ENCODE measurements around the gene MINDY4.

MINDY4 gene

GRCh38 chr7:30851651-30852307 lies 80.6 kb downstream of the MINDY4 start:
- Mint-ChIP-seq H3K4me3 (no peak overlapping the region), H3K9me3 (ENCODE audit: low read depth) (no peaks in the 10 kb centered on the region), H3K27me3 (no peaks in the 10 kb centered on the region), H3K27ac (no peak overlapping the region), H3K36me3 (no peaks in the 10 kb centered on the region), H3K4me1 (ENCODE audit: low read depth) (no peaks in the 10 kb centered on the region)

- Mint-ChIP-seq H3K4me3 (no peak overlapping the region), H3K27ac (no peak overlapping the region), H3K27me3 (no peaks in the 10 kb centered on the region), H3K4me1 (ENCODE audit: low read depth) (no peaks in the 10 kb centered on the region), H3K9me3 (ENCODE audit: low read depth) (no peaks in the 10 kb centered on the region), H3K36me3 (no peaks in the 10 kb centered on the region)
Measured at GRCh38 chr7:30852308-30852684, 81.1 kb downstream of the MINDY4 start.

GRCh38 chr7:30852744-30853288 lies 81.6 kb downstream of the MINDY4 start:
- Mint-ChIP-seq H3K4me3 (no peak overlapping the region), H3K36me3 (no peaks in the 10 kb centered on the region), H3K27me3 (no peaks in the 10 kb centered on the region), H3K4me1 (ENCODE audit: low read depth) (no peaks in the 10 kb centered on the region), H3K9me3 (ENCODE audit: low read depth) (no peaks in the 10 kb centered on the region), H3K27ac (no peak overlapping the region)

DNA sequence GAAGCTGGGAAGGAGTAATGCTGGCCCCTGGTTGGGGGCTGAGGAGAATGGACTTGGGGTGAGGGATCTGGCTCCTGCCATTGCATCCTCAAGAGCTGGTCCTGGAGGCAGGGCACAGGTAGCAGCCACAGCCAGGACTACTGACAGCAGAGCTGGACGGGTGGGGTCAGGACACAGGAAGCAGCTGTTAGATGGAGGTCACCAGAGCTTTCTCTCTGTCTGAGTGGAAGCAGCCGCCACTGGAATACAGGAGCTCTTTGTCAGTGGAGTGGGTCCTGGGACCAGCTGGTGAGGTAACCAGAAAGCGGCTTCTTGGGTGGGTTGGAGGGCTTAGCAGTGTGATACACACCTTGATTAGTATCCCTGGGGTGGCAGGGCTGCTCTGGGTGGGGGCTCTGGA lies 82.4 kb downstream of the MINDY4 start:
- peaks cover 4% of the 10 kb centered on the region for H3K36me3 Mint-ChIP-seq
- no peaks in the 10 kb centered on the region for H3K9me3 Mint-ChIP-seq (ENCODE audit: low read depth)
- H3K4me1 Mint-ChIP-seq (ENCODE audit: low read depth): no peaks in the 10 kb centered on the region
- H3K27ac Mint-ChIP-seq: no peak overlapping the region
- no peak overlapping the region for H3K4me3 Mint-ChIP-seq
- no peaks in the 10 kb centered on the region for H3K27me3 Mint-ChIP-seq

GRCh38 chr7:30855936-30856335 lies 84.7 kb downstream of the MINDY4 start:
- Mint-ChIP-seq H3K27me3 (no peaks in the 10 kb centered on the region), H3K9me3 (ENCODE audit: low read depth) (no peaks in the 10 kb centered on the region), H3K4me1 (ENCODE audit: low read depth) (no peaks in the 10 kb centered on the region), H3K4me3 (no peak overlapping the region), H3K27ac (no peak overlapping the region), H3K36me3 (peaks cover 4% of the 10 kb centered on the region)

DNA sequence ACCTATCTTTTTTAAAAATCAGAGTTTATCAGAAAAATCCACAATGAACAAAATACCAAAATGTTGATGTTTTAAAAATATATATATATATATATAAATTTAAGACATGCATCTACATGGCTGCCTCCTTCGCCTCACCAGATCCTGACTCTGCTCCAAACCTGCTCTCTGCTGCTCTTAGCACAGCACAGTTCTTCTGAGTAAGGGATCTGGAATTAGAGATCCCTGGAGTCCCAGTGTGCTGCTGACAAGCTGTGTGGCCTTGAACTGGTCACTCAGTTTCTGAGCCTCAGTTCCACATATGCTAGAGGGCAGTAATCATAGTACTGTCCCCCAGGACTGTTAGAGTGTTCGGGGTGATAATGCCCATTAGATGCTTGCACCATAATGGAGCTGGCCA lies 87.4 kb downstream of the MINDY4 start:
- Mint-ChIP-seq H3K4me1 (ENCODE audit: low read depth) (no peaks in the 10 kb centered on the region), H3K27ac (no peak overlapping the region), H3K36me3 (peaks cover 4% of the 10 kb centered on the region), H3K9me3 (ENCODE audit: low read depth) (no peaks in the 10 kb centered on the region), H3K27me3 (no peaks in the 10 kb centered on the region), H3K4me3 (no peak overlapping the region)

DNA sequence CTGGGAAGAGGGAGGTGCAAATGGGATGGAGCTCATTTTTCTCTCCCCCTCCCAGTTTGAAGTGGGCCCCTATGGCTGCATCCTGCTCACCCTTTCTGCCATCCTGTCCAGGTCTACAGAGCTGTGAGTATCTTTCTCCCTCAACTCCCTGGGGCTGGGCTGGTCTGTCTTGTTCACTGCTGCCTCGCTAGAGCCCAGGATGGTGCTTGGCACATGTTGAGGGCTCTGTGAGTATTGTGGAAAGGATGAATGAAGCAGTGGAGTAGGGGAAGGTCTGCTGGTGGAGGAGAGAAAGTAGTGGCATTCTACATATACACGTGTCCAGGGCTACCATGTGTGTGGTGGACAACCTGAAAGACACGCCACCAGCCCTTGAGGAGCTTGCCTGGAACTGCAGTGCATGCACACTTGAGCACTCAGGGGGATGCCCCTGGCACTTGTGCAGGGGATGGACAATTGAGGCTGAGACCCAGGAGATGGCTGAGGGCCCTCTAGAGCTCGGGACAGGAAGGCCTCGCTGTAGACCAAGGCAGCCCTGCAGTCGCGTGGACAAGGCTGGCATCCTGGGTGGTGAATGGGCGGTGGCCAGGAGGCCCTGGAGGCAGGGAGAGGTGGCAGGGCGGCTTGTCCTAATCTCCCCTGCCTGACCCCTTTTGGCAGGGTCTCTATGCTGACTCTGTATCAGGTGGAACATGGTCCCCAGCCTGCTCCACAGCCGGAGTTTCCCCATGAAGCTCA lies 88.2 kb downstream of the MINDY4 start:
- peaks cover 4% of the 10 kb centered on the region for H3K36me3 Mint-ChIP-seq
- no peaks in the 10 kb centered on the region for H3K27me3 Mint-ChIP-seq
- no peaks in the 10 kb centered on the region for H3K4me1 Mint-ChIP-seq (ENCODE audit: low read depth)
- no peak overlapping the region for H3K27ac Mint-ChIP-seq
- no peaks in the 10 kb centered on the region for H3K9me3 Mint-ChIP-seq (ENCODE audit: low read depth)
- no peak overlapping the region for H3K4me3 Mint-ChIP-seq

- peaks cover 4% of the 10 kb centered on the region for H3K36me3 Mint-ChIP-seq
- no peaks in the 10 kb centered on the region for H3K4me1 Mint-ChIP-seq (ENCODE audit: low read depth)
- H3K9me3 Mint-ChIP-seq (ENCODE audit: low read depth): no peaks in the 10 kb centered on the region
- H3K4me3 Mint-ChIP-seq: no peak overlapping the region
- H3K27ac Mint-ChIP-seq: no peak overlapping the region
- no peaks in the 10 kb centered on the region for H3K27me3 Mint-ChIP-seq
Measured at GRCh38 chr7:30859940-30860496, 88.8 kb downstream of the MINDY4 start.

DNA sequence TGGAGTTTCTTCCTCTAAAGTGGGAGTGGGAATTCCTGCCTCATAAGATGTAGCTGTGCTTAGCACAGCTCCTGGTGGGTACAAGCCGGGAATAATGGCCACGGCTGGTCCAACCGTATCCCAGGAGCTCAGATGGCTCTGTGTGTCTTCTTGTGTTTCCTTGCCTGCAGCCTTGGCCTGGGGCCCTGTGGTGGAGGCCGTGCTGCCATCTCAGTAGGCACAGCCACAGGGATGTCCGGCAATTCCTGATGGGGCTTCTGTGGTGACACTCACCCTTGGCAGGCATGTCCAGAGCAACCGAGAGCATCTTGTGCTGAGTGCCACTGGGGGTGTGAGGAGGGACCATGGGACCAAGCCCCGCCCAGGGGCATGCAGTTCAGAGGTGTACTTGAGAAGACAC lies 90.4 kb downstream of the MINDY4 start:
- Mint-ChIP-seq H3K27me3 (no peaks in the 10 kb centered on the region), H3K4me3 (no peak overlapping the region), H3K36me3 (peaks cover 4% of the 10 kb centered on the region), H3K27ac (no peak overlapping the region), H3K4me1 (ENCODE audit: low read depth) (no peaks in the 10 kb centered on the region), H3K9me3 (ENCODE audit: low read depth) (no peaks in the 10 kb centered on the region)

GRCh38 chr7:30862995-30863705 lies 91.9 kb downstream of the MINDY4 start:
- H3K9me3 Mint-ChIP-seq (ENCODE audit: low read depth): no peaks in the 10 kb centered on the region
- H3K27ac Mint-ChIP-seq: no peak overlapping the region
- peaks cover under 1% of the 10 kb centered on the region for H3K36me3 Mint-ChIP-seq
- H3K4me3 Mint-ChIP-seq: no peak overlapping the region
- no peaks in the 10 kb centered on the region for H3K27me3 Mint-ChIP-seq
- H3K4me1 Mint-ChIP-seq (ENCODE audit: low read depth): no peaks in the 10 kb centered on the region

- H3K4me1 Mint-ChIP-seq (ENCODE audit: low read depth): no peaks in the 10 kb centered on the region
- no peaks in the 10 kb centered on the region for H3K36me3 Mint-ChIP-seq
- no peak overlapping the region for H3K4me3 Mint-ChIP-seq
- no peaks in the 10 kb centered on the region for H3K9me3 Mint-ChIP-seq (ENCODE audit: low read depth)
- no peaks in the 10 kb centered on the region for H3K27me3 Mint-ChIP-seq
- no peak overlapping the region for H3K27ac Mint-ChIP-seq
Measured at GRCh38 chr7:30863706-30864035, 92.5 kb downstream of the MINDY4 start.

- Mint-ChIP-seq H3K9me3 (ENCODE audit: low read depth) (no peaks in the 10 kb centered on the region), H3K27me3 (no peaks in the 10 kb centered on the region), H3K27ac (no peak overlapping the region), H3K4me1 (ENCODE audit: low read depth) (no peaks in the 10 kb centered on the region), H3K36me3 (no peaks in the 10 kb centered on the region), H3K4me3 (no peak overlapping the region)
Measured at GRCh38 chr7:30864101-30864500, 92.9 kb downstream of the MINDY4 start.

- Mint-ChIP-seq H3K36me3 (no peaks in the 10 kb centered on the region), H3K4me3 (no peak overlapping the region), H3K27me3 (no peaks in the 10 kb centered on the region), H3K27ac (no peak overlapping the region), H3K4me1 (ENCODE audit: low read depth) (no peaks in the 10 kb centered on the region), H3K9me3 (ENCODE audit: low read depth) (no peaks in the 10 kb centered on the region)
Measured at GRCh38 chr7:30865076-30865475, 93.9 kb downstream of the MINDY4 start.

- no peaks in the 10 kb centered on the region for H3K27me3 Mint-ChIP-seq
- H3K9me3 Mint-ChIP-seq (ENCODE audit: low read depth): no peaks in the 10 kb centered on the region
- no peak overlapping the region for H3K4me3 Mint-ChIP-seq
- H3K36me3 Mint-ChIP-seq: no peaks in the 10 kb centered on the region
- H3K4me1 Mint-ChIP-seq (ENCODE audit: low read depth): no peaks in the 10 kb centered on the region
- no peak overlapping the region for H3K27ac Mint-ChIP-seq
Measured at GRCh38 chr7:30865821-30866220, 94.6 kb downstream of the MINDY4 start.

DNA sequence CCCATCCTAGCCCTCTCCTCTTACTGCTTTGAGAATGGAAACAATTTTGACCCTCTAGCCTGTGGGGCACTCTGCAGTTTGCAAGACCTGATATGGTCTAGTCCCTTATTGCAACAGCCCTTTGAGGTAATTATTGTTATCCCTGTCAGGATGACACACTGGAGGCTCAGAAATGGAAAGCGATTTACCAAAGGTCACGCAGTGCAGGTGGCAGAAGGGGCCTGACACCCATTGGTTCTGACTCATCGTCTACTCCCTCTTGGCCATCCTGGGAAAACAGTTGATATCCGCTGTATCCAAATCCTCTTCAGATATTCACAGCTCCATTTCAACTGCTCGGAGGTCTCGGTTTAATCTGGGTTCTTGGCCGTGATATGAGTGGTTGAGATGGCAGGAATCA lies 95.7 kb downstream of the MINDY4 start:
- no peaks in the 10 kb centered on the region for H3K27me3 Mint-ChIP-seq
- no peak overlapping the region for H3K27ac Mint-ChIP-seq
- no peaks in the 10 kb centered on the region for H3K4me1 Mint-ChIP-seq (ENCODE audit: low read depth)
- no peak overlapping the region for H3K4me3 Mint-ChIP-seq
- no peaks in the 10 kb centered on the region for H3K9me3 Mint-ChIP-seq (ENCODE audit: low read depth)
- H3K36me3 Mint-ChIP-seq: no peaks in the 10 kb centered on the region
